K562 (cell line): ENCODE results near the gene MGST2. TPM values are rescaled to one million over a fixed set of nuclear protein-coding genes. Genes with fewer than 3 reads are reported as not detected.

Experiments
- ATAC-seq: fragments of 200-7000 bp; cut with Tn5 transposase; 3 replicates; pipeline ENCODE4 v1.9.1; 2020; ENCODE audit warnings: moderate library complexity
- BruUV-seq: library from RNA; stranded (reverse); fragments of 400-500 nt; replicated peaks from 2 replicates; lab custom pipeline; 2021; lab: Mats Ljungman, UMichigan
- CTCF ChIA-PET: fragments of 300-600 bp; formaldehyde crosslinking; extraction: SDS; loops from one replicate; lab custom pipeline; 2021; ENCODE audit warnings: low intra/inter-chr PET ratio; lab: Yijun Ruan, JAX
- POLR2A ChIA-PET: fragments of 300-600, 350-650 bp; sonication (Branson Sonifier 250); formaldehyde crosslinking; extraction: SDS; loops from one replicate; lab custom pipeline; 2021; ENCODE audit warnings: antibody characterized with exemption, inconsistent platforms; lab: Yijun Ruan, JAX
- DNase-seq, 4 experiments: peaks; one replicate each; pipeline versions ENCODE4 v3.0.0 to v3.0.0-alpha.2; 2011 to 2018; ENCODE audit warnings: low spot score in 3 of 4, mixed read lengths in 3 of 4; ENCODE audit errors: extremely low read depth in 1 of 4
- FAIRE-seq: peaks from 2 replicates; lab custom pipeline; 2011; peaks lifted over from hg19 to GRCh38; lab: Jason Lieb, UNC
- H2AFZ ChIP-seq: 2 replicates; pipeline ENCODE4 v1.6.0; 2011; ENCODE audit warnings: low read depth, low read length, control low read depth, inconsistent platforms
- H3K27ac ChIP-seq: fragments of 200-600 bp; 3 replicates; pipeline ENCODE4 v1.8.0; 2011; ENCODE audit warnings: low read depth, mild to moderate bottlenecking, control low read depth, inconsistent platforms, low read length, moderate library complexity, mixed read lengths; ENCODE audit errors: extremely low read depth
- H3K27me3 ChIP-seq, 2 experiments: fragments of 300-600 bp in 1 of 2; 2 replicates in 1 of 2; 3 replicates in 1 of 2; pipeline versions ENCODE4 v1.6.0 to v1.8.0; 2011; ENCODE audit warnings: inconsistent platforms in 2 of 2, low read length in 2 of 2, mild to moderate bottlenecking in 1 of 2, mixed read lengths in 1 of 2, moderate library complexity in 1 of 2; ENCODE audit not compliant: control insufficient read depth in 2 of 2, insufficient read depth in 2 of 2
- H3K36me3 ChIP-seq: fragments of 300-600 bp; 3 replicates; pipeline ENCODE4 v1.8.0; 2011; ENCODE audit warnings: mild to moderate bottlenecking, low read length, inconsistent platforms; ENCODE audit not compliant: control insufficient read depth, insufficient read depth
- H3K4me1 ChIP-seq, 2 experiments: fragments of 200-600 bp in 1 of 2; replicated peaks in 1 of 2; 2 replicates in 1 of 2; 3 replicates in 1 of 2; pipeline versions ENCODE4 v1.5.1 to v1.8.0; 2011; ENCODE audit warnings: inconsistent platforms in 2 of 2, low read length in 2 of 2, mild to moderate bottlenecking in 1 of 2, mixed read lengths in 1 of 2, moderate library complexity in 1 of 2; ENCODE audit not compliant: control insufficient read depth in 2 of 2, insufficient read depth in 2 of 2
- H3K4me2 ChIP-seq: 2 replicates; pipeline ENCODE4 v1.6.1; 2011; ENCODE audit warnings: low read length, control low read depth, inconsistent platforms, mixed read lengths; ENCODE audit not compliant: insufficient read depth
- H3K4me3 ChIP-seq: fragments of 200-600 bp; sonication (generic), shearing (Covaris generic); 2 replicates; pipeline ENCODE4 v1.5.1; 2016; ENCODE audit warnings: control low read depth, inconsistent platforms
- H3K79me2 ChIP-seq: fragments of 200-600 bp; 3 replicates; pipeline ENCODE4 v1.8.0; 2011; ENCODE audit warnings: low read length, inconsistent platforms; ENCODE audit not compliant: control insufficient read depth, insufficient read depth
- H3K9ac ChIP-seq, 2 experiments: 2 replicates each; pipeline versions ENCODE4 v1.6.0 to v1.6.1; 2011; ENCODE audit warnings: low read depth in 2 of 2, low read length in 2 of 2, control low read depth in 1 of 2, inconsistent platforms in 1 of 2, mild to moderate bottlenecking in 1 of 2, mixed read lengths in 1 of 2; ENCODE audit not compliant: insufficient read depth in 1 of 2
- H3K9me1 ChIP-seq: one replicate; pipeline ENCODE4 v1.6.0; 2011; ENCODE audit warnings: inconsistent platforms, mild to moderate bottlenecking, low read length, moderate library complexity; ENCODE audit not compliant: control insufficient read depth, insufficient read depth
- H3K9me3 ChIP-seq: replicated peaks from 2 replicates; pipeline ENCODE4 v1.5.1; 2011; ENCODE audit warnings: low read depth, low read length, inconsistent platforms; ENCODE audit not compliant: control insufficient read depth, insufficient read depth
- H4K20me1 ChIP-seq: replicated peaks from 2 replicates; pipeline ENCODE4 v1.6.1; 2011; ENCODE audit warnings: low read length, inconsistent platforms, mixed read lengths; ENCODE audit not compliant: control insufficient read depth, insufficient read depth
- HNRNPH1 ChIP-seq: fragments of 200-400 bp; formaldehyde crosslinking; optimal IDR thresholded peaks from 2 replicates; pipeline ENCODE3; 2017; ENCODE audit warnings: low read depth, mild to moderate bottlenecking, low read length, moderate library complexity
- IRF2 ChIP-seq: sonication (generic); formaldehyde crosslinking; IDR thresholded peaks from 2 replicates; pipeline ENCODE4 v1.8.1; 2022; ENCODE audit warnings: mild to moderate bottlenecking, missing genetic modification reagents
- RAD51 ChIP-seq: fragments of 450-650 bp; IDR thresholded peaks from 2 replicates; pipeline ENCODE4 v1.7.1; 2016; ENCODE audit warnings: low read depth, mild to moderate bottlenecking, borderline replicate concordance
- THRAP3 ChIP-seq: fragments of 450-650 bp; IDR thresholded peaks from 2 replicates; pipeline ENCODE4 v1.6.1; 2016; ENCODE audit warnings: mild to moderate bottlenecking, inconsistent platforms, borderline replicate concordance
- ZNF134 ChIP-seq: fragments of 250-450 bp; sonication (Bioruptor Pico); conservative IDR thresholded peaks from 2 replicates; pipeline ENCODE4 v1.4.0; 2020
- in situ Hi-C: fragments of 300-500 bp; cut with MboI; formaldehyde crosslinking; loops from 4 replicates; pipeline ENCODE4 v1.15.0; 2018; ENCODE audit warnings: inconsistent platforms, mixed read lengths
- intact Hi-C: fragments of 100-400 bp; cut with micrococcal nuclease; formaldehyde crosslinking; loops from 2 replicates; pipeline ENCODE4 v1.14.2; 2022
- polyA plus RNA-seq, 8 experiments: library from polyadenylated mRNA; depleted of rRNA in 4 of 8; stranded (reverse) in 5 of 8; unstranded in 3 of 8; fragments of >200 nt; fragmentation: Nextera tagmentation in 2 of 8; fragmentation: Illumina TruSeq in 1 of 8; extraction: Ambion mirVana in 2 of 8; extraction: Trizol in 1 of 8; gene quantifications; 2 replicates each; pipeline versions ENCODE4 v1.2.1 to v1.2.3, GENCODE V29; 2011 to 2014; ENCODE audit warnings: inconsistent platforms in 1 of 8, missing spikeins in 1 of 8
- total RNA-seq, 7 experiments: library from RNA; depleted of rRNA in 6 of 7; stranded (reverse); fragments of >200 nt in 6 of 7; fragmentation: Illumina TruSeq in 2 of 7; extraction: Trizol in 2 of 7; gene quantifications; 2 replicates each; pipeline versions ENCODE4 v1.2.1 to v1.2.3, GENCODE V29; 2011 to 2021; ENCODE audit warnings: low replicate concordance in 1 of 7
- TF ChIP-seq, protein P1 (sequence below), 2 experiments: fragments of 450-650 bp in 1 of 2; IDR thresholded peaks; 2 replicates each; pipeline ENCODE4 v1.6.1; 2011 to 2017; ENCODE audit warnings: low read depth in 2 of 2, antibody characterized with exemption in 1 of 2, borderline replicate concordance in 1 of 2, low read length in 1 of 2, mild to moderate bottlenecking in 1 of 2, mixed read lengths in 1 of 2; ENCODE audit not compliant: control insufficient read depth in 1 of 2
- TF ChIP-seq, protein P2 (sequence below): fragments of 150-350 bp; IDR thresholded peaks from 2 replicates; pipeline ENCODE4 v1.6.1; 2014; ENCODE audit warnings: low read depth, mild to moderate bottlenecking, low read length, borderline replicate concordance
- TF ChIP-seq, protein P3 (sequence below): fragments of 250-450 bp; sonication (Bioruptor Pico); IDR thresholded peaks from 2 replicates; pipeline ENCODE4 v1.5.0; 2021; ENCODE audit warnings: mild to moderate bottlenecking, moderate library complexity

The MGST2 gene
- total and polyA plus RNA-seq, 9 of the 15 experiments (the other 6 are each of a cell fraction or from before 2014, with no cell fraction given): 38.7 to 115 (median 84.6) TPM

DNA sequence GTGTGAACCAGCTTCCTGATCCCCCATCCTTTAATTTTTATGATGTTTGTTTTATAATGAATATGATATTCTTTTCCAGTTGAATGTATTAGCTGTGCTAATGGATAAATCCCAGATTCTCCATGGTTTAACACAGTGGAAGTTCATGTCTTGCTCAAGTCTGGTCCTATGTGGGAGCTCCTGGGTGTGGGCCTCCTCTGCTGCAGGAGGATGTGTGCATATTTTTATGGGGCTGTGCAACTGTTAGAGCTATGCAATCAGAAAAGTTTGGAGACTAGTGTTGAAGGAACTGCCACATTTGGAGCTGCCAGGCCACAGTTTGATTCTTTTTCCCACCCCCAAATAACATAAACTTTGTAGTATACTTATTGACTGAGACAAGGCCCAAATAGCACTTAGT lies 24.8 kb downstream of the MGST2 start:
- no peak for FAIRE-seq
- no peak overlapping the region for H3K4me2 ChIP-seq
- no TSS peak for BruUV-seq
- no peak overlapping the region for H3K4me3 ChIP-seq
- CTCF ChIA-PET: no interaction called here
- no peak overlapping the region for H2AFZ ChIP-seq
- intact Hi-C loops (loop anchor here (5.0 kb wide), 1 partner anchor 33 kb away; no protein-coding TSS in a partner anchor), in situ Hi-C loops (no loop called here)
- no peak for DNase-seq
- H3K4me1 ChIP-seq: peaks cover 6 to 31% of the 10 kb centered on the region in 2 experiments
- no peaks in the 10 kb centered on the region for H4K20me1 ChIP-seq
- no peak overlapping the region; a peak in 1 of 4 replicates for H3K9ac ChIP-seq
- POLR2A ChIA-PET: no interaction called here
- no peak for ATAC-seq
- H3K9me1 ChIP-seq: no peaks in the 10 kb centered on the region
- H3K27ac ChIP-seq: no peak overlapping the region
- peaks cover 10% of the 10 kb centered on the region; the same call in 2 of the 3 replicates for H3K36me3 ChIP-seq
- H3K79me2 ChIP-seq: peaks cover 4% of the 10 kb centered on the region; the same call in 2 of the 3 replicates
- H3K9me3 ChIP-seq: no peaks in the 10 kb centered on the region; the same call in 1 of the 2 replicates
- no peaks in the 10 kb centered on the region for H3K27me3 ChIP-seq
- TF ChIP-seq ZNF134 (CRISPR knock-in tag) (no peak), IRF2 (no peak), THRAP3 (no peak), HNRNPH1 (no peak), RAD51 (no peak)
- TF ChIP-seq, protein P1, sequence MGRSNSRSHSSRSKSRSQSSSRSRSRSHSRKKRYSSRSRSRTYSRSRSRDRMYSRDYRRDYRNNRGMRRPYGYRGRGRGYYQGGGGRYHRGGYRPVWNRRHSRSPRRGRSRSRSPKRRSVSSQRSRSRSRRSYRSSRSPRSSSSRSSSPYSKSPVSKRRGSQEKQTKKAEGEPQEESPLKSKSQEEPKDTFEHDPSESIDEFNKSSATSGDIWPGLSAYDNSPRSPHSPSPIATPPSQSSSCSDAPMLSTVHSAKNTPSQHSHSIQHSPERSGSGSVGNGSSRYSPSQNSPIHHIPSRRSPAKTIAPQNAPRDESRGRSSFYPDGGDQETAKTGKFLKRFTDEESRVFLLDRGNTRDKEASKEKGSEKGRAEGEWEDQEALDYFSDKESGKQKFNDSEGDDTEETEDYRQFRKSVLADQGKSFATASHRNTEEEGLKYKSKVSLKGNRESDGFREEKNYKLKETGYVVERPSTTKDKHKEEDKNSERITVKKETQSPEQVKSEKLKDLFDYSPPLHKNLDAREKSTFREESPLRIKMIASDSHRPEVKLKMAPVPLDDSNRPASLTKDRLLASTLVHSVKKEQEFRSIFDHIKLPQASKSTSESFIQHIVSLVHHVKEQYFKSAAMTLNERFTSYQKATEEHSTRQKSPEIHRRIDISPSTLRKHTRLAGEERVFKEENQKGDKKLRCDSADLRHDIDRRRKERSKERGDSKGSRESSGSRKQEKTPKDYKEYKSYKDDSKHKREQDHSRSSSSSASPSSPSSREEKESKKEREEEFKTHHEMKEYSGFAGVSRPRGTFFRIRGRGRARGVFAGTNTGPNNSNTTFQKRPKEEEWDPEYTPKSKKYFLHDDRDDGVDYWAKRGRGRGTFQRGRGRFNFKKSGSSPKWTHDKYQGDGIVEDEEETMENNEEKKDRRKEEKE (IDR thresholded peaks at IDR 0.05; ENCODE audit: borderline replicate concordance in 1 of 2, control insufficient read depth in 1 of 2, low read depth in 2 of 2, low read length in 1 of 2): no peak
- TF ChIP-seq, protein P2, sequence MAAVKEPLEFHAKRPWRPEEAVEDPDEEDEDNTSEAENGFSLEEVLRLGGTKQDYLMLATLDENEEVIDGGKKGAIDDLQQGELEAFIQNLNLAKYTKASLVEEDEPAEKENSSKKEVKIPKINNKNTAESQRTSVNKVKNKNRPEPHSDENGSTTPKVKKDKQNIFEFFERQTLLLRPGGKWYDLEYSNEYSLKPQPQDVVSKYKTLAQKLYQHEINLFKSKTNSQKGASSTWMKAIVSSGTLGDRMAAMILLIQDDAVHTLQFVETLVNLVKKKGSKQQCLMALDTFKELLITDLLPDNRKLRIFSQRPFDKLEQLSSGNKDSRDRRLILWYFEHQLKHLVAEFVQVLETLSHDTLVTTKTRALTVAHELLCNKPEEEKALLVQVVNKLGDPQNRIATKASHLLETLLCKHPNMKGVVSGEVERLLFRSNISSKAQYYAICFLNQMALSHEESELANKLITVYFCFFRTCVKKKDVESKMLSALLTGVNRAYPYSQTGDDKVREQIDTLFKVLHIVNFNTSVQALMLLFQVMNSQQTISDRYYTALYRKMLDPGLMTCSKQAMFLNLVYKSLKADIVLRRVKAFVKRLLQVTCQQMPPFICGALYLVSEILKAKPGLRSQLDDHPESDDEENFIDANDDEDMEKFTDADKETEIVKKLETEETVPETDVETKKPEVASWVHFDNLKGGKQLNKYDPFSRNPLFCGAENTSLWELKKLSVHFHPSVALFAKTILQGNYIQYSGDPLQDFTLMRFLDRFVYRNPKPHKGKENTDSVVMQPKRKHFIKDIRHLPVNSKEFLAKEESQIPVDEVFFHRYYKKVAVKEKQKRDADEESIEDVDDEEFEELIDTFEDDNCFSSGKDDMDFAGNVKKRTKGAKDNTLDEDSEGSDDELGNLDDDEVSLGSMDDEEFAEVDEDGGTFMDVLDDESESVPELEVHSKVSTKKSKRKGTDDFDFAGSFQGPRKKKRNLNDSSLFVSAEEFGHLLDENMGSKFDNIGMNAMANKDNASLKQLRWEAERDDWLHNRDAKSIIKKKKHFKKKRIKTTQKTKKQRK: no peak
- TF ChIP-seq, protein P3, sequence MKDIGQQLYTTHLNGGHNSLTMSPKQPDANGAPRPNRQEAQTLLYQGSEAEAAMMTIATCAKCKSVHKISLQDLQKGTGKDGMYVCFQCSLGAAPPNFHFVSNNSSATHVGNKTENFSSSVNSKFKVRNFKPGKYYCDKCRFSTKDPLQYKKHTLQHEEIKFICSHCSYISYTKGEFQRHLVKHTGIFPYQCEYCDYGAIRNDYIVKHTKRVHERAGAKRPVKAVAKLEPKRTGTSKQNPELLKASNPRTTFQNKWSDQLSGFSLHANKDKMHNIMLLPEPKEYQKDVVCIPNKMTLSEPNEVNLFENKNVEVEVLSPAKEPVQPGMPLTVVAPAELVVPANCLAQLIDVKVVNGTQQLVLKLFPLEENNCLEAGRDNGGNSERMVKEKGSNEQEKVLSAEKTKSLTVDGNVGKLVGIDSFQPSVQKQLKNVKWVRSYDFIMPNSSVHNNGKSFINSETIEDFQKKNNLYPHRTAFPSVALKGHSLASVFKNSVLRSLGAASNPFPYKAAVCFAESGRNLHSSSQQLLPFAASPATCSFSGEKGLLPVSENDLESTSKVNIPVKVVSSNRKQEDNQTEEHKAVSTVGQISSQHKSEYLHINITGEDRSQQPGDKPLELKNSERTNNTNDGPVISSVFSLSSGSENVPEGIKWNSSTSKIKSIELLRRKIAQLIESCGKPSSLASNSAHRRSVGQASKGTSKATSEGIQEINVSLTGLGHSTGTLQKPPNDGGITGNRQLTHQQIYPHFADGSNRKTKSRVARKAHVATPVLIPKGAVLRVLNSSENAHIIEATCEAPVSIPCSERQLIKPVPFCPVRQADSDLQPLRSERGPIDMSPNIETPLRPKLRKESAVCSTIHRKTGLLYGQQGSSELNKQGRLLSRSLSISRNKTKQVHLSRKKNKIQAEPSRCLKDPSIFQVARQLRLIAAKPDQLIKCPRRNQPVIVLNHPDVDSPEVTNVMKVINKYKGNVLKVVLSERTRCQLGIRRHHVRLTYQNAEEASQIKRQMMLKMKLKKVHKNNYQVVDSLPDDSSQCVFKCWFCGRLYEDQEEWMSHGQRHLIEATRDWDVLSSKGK (CRISPR knock-in tag): no peak
